ENCODE measurements around the gene NINJ2. TPM values are rescaled to one million over a fixed set of nuclear protein-coding genes. Genes with fewer than 3 reads are reported as not detected.

NINJ2 gene
- total RNA-seq, 1 donor from 2014 or later: 0.26 TPM

GRCh38 chr12:669576-669945, 6.3 kb upstream of the NINJ2 start:
- FAIRE-seq (no peak), DNase-seq (ENCODE audit: low read depth) (no peak)
- TF ChIP-seq, protein P1, sequence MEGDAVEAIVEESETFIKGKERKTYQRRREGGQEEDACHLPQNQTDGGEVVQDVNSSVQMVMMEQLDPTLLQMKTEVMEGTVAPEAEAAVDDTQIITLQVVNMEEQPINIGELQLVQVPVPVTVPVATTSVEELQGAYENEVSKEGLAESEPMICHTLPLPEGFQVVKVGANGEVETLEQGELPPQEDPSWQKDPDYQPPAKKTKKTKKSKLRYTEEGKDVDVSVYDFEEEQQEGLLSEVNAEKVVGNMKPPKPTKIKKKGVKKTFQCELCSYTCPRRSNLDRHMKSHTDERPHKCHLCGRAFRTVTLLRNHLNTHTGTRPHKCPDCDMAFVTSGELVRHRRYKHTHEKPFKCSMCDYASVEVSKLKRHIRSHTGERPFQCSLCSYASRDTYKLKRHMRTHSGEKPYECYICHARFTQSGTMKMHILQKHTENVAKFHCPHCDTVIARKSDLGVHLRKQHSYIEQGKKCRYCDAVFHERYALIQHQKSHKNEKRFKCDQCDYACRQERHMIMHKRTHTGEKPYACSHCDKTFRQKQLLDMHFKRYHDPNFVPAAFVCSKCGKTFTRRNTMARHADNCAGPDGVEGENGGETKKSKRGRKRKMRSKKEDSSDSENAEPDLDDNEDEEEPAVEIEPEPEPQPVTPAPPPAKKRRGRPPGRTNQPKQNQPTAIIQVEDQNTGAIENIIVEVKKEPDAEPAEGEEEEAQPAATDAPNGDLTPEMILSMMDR (IDR thresholded peaks at IDR 0.05; ENCODE audit: insufficient read depth, low read length, severe bottlenecking): no peak
- no peak overlapping the region for H3K4me3 ChIP-seq (ENCODE audit: low read depth, low read length)
- H3K36me3 ChIP-seq (ENCODE audit: control insufficient read depth, insufficient read depth, low read length): no peaks in the 10 kb centered on the region
- no peaks in the 10 kb centered on the region for H3K27me3 ChIP-seq (ENCODE audit: control insufficient read depth, insufficient read depth, low read length)

- no peak for FAIRE-seq
- Histone ChIP-seq H3K4me3 (ENCODE audit: low read depth, low read length) (no peak overlapping the region), H3K27me3 (ENCODE audit: control insufficient read depth, insufficient read depth, low read length) (no peaks in the 10 kb centered on the region), H3K36me3 (ENCODE audit: control insufficient read depth, insufficient read depth, low read length) (no peaks in the 10 kb centered on the region)
- no peak for DNase-seq (ENCODE audit: low read depth)
- TF ChIP-seq, protein P1 (IDR thresholded peaks at IDR 0.05; ENCODE audit: insufficient read depth, low read length, severe bottlenecking): no peak
Observed at GRCh38 chr12:668090-668481, 4.8 kb upstream of the NINJ2 start.

GRCh38 chr12:666766-667308, 3.6 kb upstream of the NINJ2 start:
- DNase-seq (ENCODE audit: low read depth) (peak; percentile 68), FAIRE-seq (no peak)
- TF ChIP-seq, protein P1 (IDR thresholded peaks at IDR 0.05; ENCODE audit: insufficient read depth, low read length, severe bottlenecking): no peak
- Histone ChIP-seq H3K4me3 (ENCODE audit: low read depth, low read length) (no peak overlapping the region), H3K27me3 (ENCODE audit: control insufficient read depth, insufficient read depth, low read length) (no peaks in the 10 kb centered on the region), H3K36me3 (ENCODE audit: control insufficient read depth, insufficient read depth, low read length) (no peaks in the 10 kb centered on the region)

DNA sequence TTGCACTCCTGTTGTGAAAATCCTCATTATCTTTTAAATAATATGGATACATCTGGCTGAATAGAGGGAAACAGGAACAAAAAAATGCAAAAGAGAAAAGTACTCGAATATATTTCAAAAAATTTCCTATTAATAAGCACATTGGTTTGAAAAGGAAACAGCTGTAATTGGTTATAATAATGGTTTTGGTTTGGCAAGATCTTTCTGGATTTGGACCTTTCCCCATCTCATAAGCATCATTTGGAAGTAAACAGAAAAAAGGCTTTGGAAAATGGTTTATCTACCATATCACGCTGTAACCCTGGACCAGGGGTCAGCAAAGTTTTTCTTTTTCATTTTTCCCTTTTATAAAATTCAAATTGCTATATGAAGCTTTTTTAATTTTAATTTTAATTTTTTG, 2.8 kb upstream of the NINJ2 start:
- no peak for DNase-seq (ENCODE audit: low read depth)
- Histone ChIP-seq H3K27me3 (ENCODE audit: control insufficient read depth, insufficient read depth, low read length) (no peaks in the 10 kb centered on the region), H3K36me3 (ENCODE audit: control insufficient read depth, insufficient read depth, low read length) (no peaks in the 10 kb centered on the region), H3K4me3 (ENCODE audit: low read depth, low read length) (no peak overlapping the region)
- FAIRE-seq: no peak
- TF ChIP-seq, protein P1 (IDR thresholded peaks at IDR 0.05; ENCODE audit: insufficient read depth, low read length, severe bottlenecking): no peak

GRCh38 chr12:664779-665092, 1.5 kb upstream of the NINJ2 start:
- no peaks in the 10 kb centered on the region for H3K27me3 ChIP-seq (ENCODE audit: control insufficient read depth, insufficient read depth, low read length)
- no peaks in the 10 kb centered on the region for H3K36me3 ChIP-seq (ENCODE audit: control insufficient read depth, insufficient read depth, low read length)
- FAIRE-seq (no peak), DNase-seq (ENCODE audit: low read depth) (no peak)
- no peak overlapping the region for H3K4me3 ChIP-seq (ENCODE audit: low read depth, low read length)
- TF ChIP-seq, protein P1 (IDR thresholded peaks at IDR 0.05; ENCODE audit: insufficient read depth, low read length, severe bottlenecking): no peak

DNA sequence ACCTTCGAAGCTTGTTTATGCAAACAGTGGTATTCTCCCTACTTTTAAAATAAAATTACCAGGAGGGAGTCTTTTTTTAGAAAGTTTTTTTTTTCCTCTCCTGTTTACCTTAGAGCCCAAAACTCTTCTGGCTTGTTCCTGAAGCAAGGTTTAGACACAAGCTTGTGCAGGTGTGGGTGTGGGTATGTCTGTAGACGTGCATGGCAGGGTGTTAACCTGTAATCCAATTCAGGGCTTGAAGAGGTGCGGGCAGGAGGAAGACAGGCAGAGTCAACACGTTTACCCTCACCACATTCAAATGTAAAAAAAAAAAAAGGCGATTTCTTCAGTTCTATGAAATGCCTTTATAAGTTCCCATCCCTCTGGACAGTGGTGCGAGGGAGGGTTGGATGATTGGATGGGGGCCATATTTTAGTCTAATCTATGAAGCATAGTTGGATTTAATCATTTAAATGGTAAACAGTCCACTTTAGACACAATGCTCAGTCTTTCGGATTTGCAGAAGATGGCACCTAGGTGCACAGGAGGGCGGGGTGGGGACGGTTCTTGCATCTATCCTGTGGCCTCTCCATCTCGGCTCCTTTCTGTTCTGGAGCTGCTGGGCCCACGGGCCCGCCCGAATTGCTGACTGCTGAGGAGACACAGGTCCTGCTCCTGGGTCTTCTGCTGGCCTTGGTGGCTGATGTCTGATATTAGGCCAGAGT, 982 bp upstream of the NINJ2 start:
- FAIRE-seq: no peak
- Histone ChIP-seq H3K27me3 (ENCODE audit: control insufficient read depth, insufficient read depth, low read length) (no peaks in the 10 kb centered on the region), H3K4me3 (ENCODE audit: low read depth, low read length) (no peak overlapping the region), H3K36me3 (ENCODE audit: control insufficient read depth, insufficient read depth, low read length) (no peaks in the 10 kb centered on the region)
- TF ChIP-seq, protein P1 (IDR thresholded peaks at IDR 0.05; ENCODE audit: insufficient read depth, low read length, severe bottlenecking): no peak
- DNase-seq (ENCODE audit: low read depth): no peak

Measured in bronchial epithelial cell (primary cell).